Measurements from ENCODE around the gene PCDHGB4.
"Not testable (repeated sequence)": the region's sequence is repeated elsewhere in the genome, so short reads cannot be mapped to it uniquely, and the experiment has no call there.

The PCDHGB4 gene

GRCh38 chr5:141398608-141399007 is 11.1 kb downstream of the PCDHGB4 start:
- DNase-seq (ENCODE audit: low read depth), result no peak

- no peak for DNase-seq (ENCODE audit: low read depth)
Observed at GRCh38 chr5:141399555-141400258, 12.2 kb downstream of the PCDHGB4 start.

DNA sequence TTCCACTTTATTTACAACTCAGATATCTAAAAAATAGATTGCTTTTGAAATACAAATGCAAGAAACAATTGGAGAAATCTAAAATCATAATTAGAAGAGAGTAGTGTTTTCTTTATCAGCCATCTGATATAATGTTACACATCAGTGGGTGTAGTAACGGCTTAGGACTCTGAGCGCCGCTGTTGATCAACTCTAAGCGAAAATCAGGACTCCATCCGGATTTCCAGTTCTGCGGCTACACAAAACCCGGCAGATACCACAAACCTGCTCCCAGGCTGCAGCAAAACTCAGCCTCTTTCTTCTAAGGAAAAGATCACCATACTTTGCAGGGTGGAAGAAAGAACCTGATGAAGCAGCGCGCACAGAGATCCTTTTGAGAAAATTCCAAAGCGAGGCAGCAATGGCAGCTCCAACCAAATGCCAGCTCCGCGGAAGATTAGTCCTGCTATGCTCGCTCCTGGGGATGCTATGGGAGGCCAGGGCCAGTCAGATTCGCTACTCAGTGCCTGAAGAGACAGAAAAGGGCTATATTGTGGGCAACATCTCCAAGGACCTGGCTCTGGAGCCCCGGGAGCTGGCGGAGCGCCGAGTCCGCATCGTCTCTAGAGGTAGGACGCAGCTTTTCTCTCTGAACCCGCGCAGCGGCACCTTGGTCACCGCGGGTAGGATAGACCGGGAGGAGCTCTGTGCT is 15.2 kb downstream of the PCDHGB4 start, which contains the start of gene PCDHGA9:
Gene PCDHGA9, plus strand, starts transcription at position 226 of the 691 bp plus-strand sequence. Its CDS starts 175 bp downstream, at position 401.
- no peak for DNase-seq (ENCODE audit: low read depth)

GRCh38 chr5:141403387-141403786 is 15.9 kb downstream of the PCDHGB4 start:
- no peak for DNase-seq (ENCODE audit: low read depth)

GRCh38 chr5:141407790-141408505 is 20.4 kb downstream of the PCDHGB4 start, which contains the start of gene PCDHGB6:
Gene PCDHGB6, plus strand, starts transcription at chr5:141408021. Its CDS starts 182 bp downstream, at chr5:141408203.
- not testable (repeated sequence) for DNase-seq (ENCODE audit: low read depth)

GRCh38 chr5:141409598-141410306 is 22.3 kb downstream of the PCDHGB4 start:
- no peak for DNase-seq (ENCODE audit: low read depth)

- no peak for DNase-seq (ENCODE audit: low read depth)
Observed at GRCh38 chr5:141411575-141411974, 24.1 kb downstream of the PCDHGB4 start.

GRCh38 chr5:141412854-141413539 is 25.5 kb downstream of the PCDHGB4 start, which contains the start of gene PCDHGA10:
Gene PCDHGA10, plus strand, starts transcription at chr5:141412987. Its CDS starts 189 bp downstream, at chr5:141413176.
- DNase-seq (ENCODE audit: low read depth), result no peak

GRCh38 chr5:141413540-141414069 is 26.1 kb downstream of the PCDHGB4 start:
- DNase-seq (ENCODE audit: low read depth), result no peak

DNA sequence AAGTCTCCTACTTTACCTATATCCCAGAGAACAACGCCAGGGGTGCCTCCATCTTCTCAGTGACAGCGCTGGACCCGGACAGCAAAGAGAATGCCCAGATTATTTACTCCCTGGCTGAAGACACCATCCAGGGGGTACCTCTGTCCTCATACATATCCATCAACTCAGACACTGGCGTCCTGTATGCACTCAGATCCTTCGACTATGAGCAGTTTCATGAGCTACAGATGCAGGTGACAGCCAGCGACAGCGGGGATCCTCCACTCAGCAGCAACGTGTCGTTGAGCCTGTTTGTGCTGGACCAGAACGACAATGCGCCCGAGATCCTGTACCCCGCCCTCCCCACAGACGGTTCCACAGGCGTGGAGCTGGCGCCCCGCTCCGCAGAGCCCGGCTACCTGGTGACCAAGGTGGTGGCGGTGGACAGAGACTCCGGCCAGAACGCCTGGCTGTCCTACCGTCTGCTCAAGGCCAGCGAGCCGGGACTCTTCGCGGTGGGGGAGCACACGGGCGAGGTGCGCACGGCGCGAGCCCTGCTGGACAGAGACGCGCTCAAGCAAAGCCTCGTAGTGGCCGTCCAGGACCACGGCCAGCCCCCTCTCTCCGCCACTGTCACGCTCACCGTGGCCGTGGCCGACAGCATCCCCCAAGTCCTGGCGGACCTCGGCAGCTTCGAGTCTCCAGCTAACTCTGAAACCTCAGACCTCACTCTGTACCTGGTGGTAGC is 27.2 kb downstream of the PCDHGB4 start:
- DNase-seq (ENCODE audit: low read depth), result not testable (repeated sequence)

GRCh38 chr5:141415275-141415618 is 27.7 kb downstream of the PCDHGB4 start:
- DNase-seq (ENCODE audit: low read depth), result not testable (repeated sequence)

DNA sequence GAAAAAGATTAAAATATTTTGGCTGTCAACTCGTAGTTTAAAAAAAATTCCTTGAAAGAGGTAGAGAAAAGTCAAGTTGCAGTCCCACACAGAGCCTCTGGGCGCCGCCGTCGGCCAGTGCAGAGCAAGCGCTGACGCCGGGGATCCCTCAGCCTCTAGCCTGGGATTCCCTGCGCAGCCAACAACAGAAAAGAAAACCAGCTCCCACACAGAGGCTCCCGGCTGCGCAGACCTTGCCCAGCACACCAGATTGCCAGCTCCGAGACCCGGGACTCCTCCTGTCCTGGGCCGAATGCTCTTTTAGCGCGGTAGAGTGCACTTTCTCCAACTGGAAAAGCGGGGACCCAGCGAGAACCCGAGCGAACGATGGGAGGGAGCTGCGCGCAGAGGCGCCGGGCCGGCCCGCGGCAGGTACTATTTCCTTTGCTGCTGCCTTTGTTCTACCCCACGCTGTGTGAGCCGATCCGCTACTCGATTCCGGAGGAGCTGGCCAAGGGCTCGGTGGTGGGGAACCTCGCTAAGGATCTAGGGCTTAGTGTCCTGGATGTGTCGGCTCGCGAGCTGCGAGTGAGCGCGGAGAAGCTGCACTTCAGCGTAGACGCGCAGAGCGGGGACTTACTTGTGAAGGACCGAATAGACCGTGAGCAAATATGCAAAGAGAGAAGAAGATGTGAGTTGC is 30.1 kb downstream of the PCDHGB4 start, which contains the start of gene PCDHGB7:
Gene PCDHGB7, plus strand, starts transcription at position 184 of the 679 bp plus-strand sequence. Its CDS starts 183 bp downstream, at position 367.
- not testable (repeated sequence) for DNase-seq (ENCODE audit: low read depth)

- DNase-seq (ENCODE audit: low read depth), result no peak
Observed at GRCh38 chr5:141419074-141419880, 31.8 kb downstream of the PCDHGB4 start.

- no peak for DNase-seq (ENCODE audit: low read depth)
Observed at GRCh38 chr5:141420855-141421488, 33.5 kb downstream of the PCDHGB4 start, which contains the start of gene PCDHGA11. Gene PCDHGA11, plus strand, starts transcription at chr5:141421051. Its CDS starts 177 bp downstream, at chr5:141421228.

DNA sequence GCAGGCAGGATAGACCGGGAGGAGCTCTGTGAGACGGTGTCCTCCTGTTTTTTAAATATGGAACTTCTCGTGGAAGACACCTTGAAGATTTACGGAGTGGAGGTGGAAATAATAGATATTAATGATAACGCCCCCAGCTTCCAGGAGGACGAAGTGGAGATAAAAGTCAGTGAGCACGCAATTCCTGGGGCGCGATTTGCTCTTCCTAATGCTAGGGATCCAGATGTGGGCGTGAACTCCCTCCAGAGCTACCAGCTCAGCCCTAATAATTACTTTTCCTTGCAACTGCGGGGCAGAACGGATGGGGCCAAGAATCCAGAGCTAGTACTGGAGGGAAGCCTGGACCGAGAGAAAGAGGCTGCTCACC is 34.0 kb downstream of the PCDHGB4 start:
- no peak for DNase-seq (ENCODE audit: low read depth)

DNA sequence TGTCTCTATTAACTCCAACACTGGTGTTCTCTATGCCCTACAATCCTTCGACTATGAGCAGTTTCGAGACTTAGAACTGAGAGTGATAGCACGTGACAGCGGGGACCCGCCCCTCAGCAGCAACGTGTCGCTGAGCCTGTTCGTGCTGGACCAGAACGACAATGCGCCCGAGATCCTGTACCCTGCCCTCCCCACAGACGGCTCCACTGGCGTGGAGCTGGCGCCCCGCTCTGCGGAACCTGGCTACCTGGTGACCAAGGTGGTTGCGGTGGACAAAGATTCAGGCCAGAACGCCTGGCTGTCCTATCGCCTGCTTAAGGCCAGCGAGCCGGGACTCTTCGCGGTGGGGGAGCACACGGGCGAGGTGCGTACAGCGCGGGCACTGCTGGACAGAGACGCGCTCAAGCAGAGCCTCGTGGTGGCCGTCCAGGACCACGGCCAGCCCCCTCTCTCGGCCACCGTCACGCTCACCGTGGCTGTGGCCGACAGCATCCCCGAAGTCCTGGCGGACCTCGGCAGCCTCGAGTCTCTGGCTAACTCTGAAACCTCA is 35.3 kb downstream of the PCDHGB4 start:
- DNase-seq (ENCODE audit: low read depth), result no peak

DNA sequence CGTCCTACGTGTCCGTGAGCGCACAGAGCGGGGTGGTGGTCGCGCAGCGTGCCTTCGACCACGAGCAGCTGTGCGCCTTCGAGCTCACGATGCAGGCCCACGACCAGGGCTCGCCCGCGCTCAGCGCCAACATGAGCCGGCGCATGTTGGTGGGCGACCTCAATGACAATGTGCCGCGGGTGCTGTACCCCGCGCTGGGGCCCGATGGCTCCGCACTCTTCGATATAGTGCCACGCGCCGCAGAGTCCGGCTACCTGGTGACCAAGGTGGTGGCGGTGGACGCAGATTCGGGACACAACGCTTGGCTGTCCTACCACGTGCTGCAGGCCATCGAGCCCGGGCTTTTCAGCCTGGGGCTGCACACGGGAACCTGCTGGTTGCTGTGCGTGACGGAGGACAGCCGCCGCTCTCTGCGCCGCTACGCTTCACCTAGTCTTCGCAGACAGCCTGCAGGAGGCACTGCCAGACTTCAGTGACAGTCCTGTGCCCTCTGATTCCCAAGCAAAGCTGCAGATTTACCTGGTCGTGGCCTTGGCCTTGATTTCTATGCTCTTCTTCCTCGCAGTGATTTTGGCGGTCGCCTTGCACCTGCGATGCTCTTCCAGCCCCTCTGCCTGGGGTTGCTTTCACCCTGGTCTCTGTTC is 40.4 kb downstream of the PCDHGB4 start:
- DNase-seq (ENCODE audit: low read depth), result no peak

All from HS-5 (cell line).